Activated CD4-positive, alpha-beta T cell treated with anti-CD3 and anti-CD28 coated beads for 24 hours (primary cell): ENCODE data around the gene KHDRBS2.

Experiments used
- DNase-seq, 2 donors: peaks; one replicate each; pipeline ENCODE4 v3.0.0-alpha.2; 2020; ENCODE audit warnings: low read depth in 2 of 2

Gene KHDRBS2

GRCh38 chr6:62285612-62286469 is at the start of gene KHDRBS2:
TSS of gene KHDRBS2 (minus strand) at chr6:62286225.
- no peak for DNase-seq

GRCh38 chr6:62328607-62329006 is 42.6 kb upstream of the KHDRBS2 start:
- DNase-seq = no peak

GRCh38 chr6:62324834-62325233 is 38.8 kb upstream of the KHDRBS2 start:
- no peak for DNase-seq

- DNase-seq = no peak
These were observed 37.9 kb upstream of the KHDRBS2 start for GRCh38 chr6:62323818-62324431.

GRCh38 chr6:62298745-62299392 is 12.8 kb upstream of the KHDRBS2 start:
- DNase-seq = no peak

GRCh38 chr6:62296541-62296940 is 10.5 kb upstream of the KHDRBS2 start:
- DNase-seq = no peak

- no peak for DNase-seq
These were observed 2.9 kb upstream of the KHDRBS2 start for GRCh38 chr6:62288974-62289373.

GRCh38 chr6:62288562-62288961 is 2.5 kb upstream of the KHDRBS2 start:
- DNase-seq = no peak

- no peak for DNase-seq
These were observed 432 bp upstream of the KHDRBS2 start for GRCh38 chr6:62286470-62286843.

- DNase-seq = no peak
These were observed 1.3 kb downstream of the KHDRBS2 start for GRCh38 chr6:62284725-62285124.

GRCh38 chr6:62283796-62284411 is 2.1 kb downstream of the KHDRBS2 start:
- DNase-seq = no peak

- DNase-seq = no peak
These were observed 2.7 kb downstream of the KHDRBS2 start for GRCh38 chr6:62283365-62283764.

- no peak for DNase-seq
These were observed 5.9 kb downstream of the KHDRBS2 start for GRCh38 chr6:62280099-62280498.

GRCh38 chr6:62272114-62272513 is 13.9 kb downstream of the KHDRBS2 start:
- DNase-seq = no peak

GRCh38 chr6:62265906-62266525 is 20.0 kb downstream of the KHDRBS2 start:
- no peak for DNase-seq

- no peak for DNase-seq
These were observed 23.7 kb downstream of the KHDRBS2 start for GRCh38 chr6:62262283-62262682.

- no peak for DNase-seq
These were observed 39.9 kb downstream of the KHDRBS2 start for GRCh38 chr6:62246087-62246486.

- no peak for DNase-seq
These were observed 49.2 kb downstream of the KHDRBS2 start for GRCh38 chr6:62236784-62237183.

GRCh38 chr6:62229231-62229630 is 56.8 kb downstream of the KHDRBS2 start:
- DNase-seq = no peak

- no peak for DNase-seq
These were observed 68.2 kb downstream of the KHDRBS2 start for GRCh38 chr6:62217866-62218265.

GRCh38 chr6:62202078-62202477 is 83.9 kb downstream of the KHDRBS2 start:
- no peak for DNase-seq

- DNase-seq = no peak
These were observed 93.4 kb downstream of the KHDRBS2 start for GRCh38 chr6:62192593-62192992.
